Sigmoid colon (tissue), 3 donors: ENCODE results near the gene AKR1A1.

Experiments
- CTCF ChIP-seq, 4 experiments: fragments of 450-650 bp in 3 of 4; fragments of 200-600 bp in 1 of 4; IDR thresholded peaks; one replicate each; pipeline ENCODE4 v1.5.1; 2016 to 2019; ENCODE audit warnings: antibody characterized with exemption in 4 of 4, mild to moderate bottlenecking in 3 of 4, moderate library complexity in 2 of 4
- POLR2A ChIP-seq, 2 donors: fragments of 450-650 bp; IDR thresholded peaks; one replicate each; pipeline ENCODE4 v1.6.1; 2016; ENCODE audit warnings: antibody characterized with exemption in 2 of 2, mild to moderate bottlenecking in 2 of 2, moderate library complexity in 2 of 2

GRCh38 chr1:45589861-45590260 lies 39.2 kb downstream of the AKR1A1 start:
- TF ChIP-seq POLR2A (IDR thresholded peaks at IDR 0.05), result no peak
- TF ChIP-seq CTCF (IDR thresholded peaks at IDR 0.05), result no peak
